ENCODE measurements around the gene PLVAP. TPM values are rescaled to one million over a fixed set of nuclear protein-coding genes. Genes with fewer than 3 reads are reported as not detected.

PLVAP gene
- total RNA-seq, 1 donor from 2014 or later: 1.5 TPM

- H3K36me3 ChIP-seq (ENCODE audit: control insufficient read depth, insufficient read depth, low read length): peaks cover 1% of the 10 kb centered on the region
- DNase-seq (ENCODE audit: low read depth): no peak
- no peaks in the 10 kb centered on the region for H3K27me3 ChIP-seq (ENCODE audit: control insufficient read depth, insufficient read depth, low read length)
- no peak overlapping the region for H3K4me3 ChIP-seq (ENCODE audit: low read depth, low read length)
- no peak for TF ChIP-seq CTCF (IDR thresholded peaks at IDR 0.05; ENCODE audit: insufficient read depth, low read length, poor library complexity, severe bottlenecking)
Measured at GRCh38 chr19:17303940-17304267, 73.2 kb downstream of the PLVAP start.

- Histone ChIP-seq H3K27me3 (ENCODE audit: control insufficient read depth, insufficient read depth, low read length) (no peaks in the 10 kb centered on the region), H3K4me3 (ENCODE audit: low read depth, low read length) (peak within 1 kb of the TSS; percentile 70), H3K36me3 (ENCODE audit: control insufficient read depth, insufficient read depth, low read length) (peaks cover 3% of the 10 kb centered on the region)
- TF ChIP-seq CTCF (IDR thresholded peaks at IDR 0.05; ENCODE audit: insufficient read depth, low read length, poor library complexity, severe bottlenecking): peak; percentile 30
- DNase-seq (ENCODE audit: low read depth): peak; percentile 75
Measured at GRCh38 chr19:17303167-17303939, 73.8 kb downstream of the PLVAP start, which contains the start of gene ABHD8. Gene ABHD8, minus strand, starts transcription at chr19:17303425. Its CDS starts 1,809 bp downstream, at chr19:17301616.

GRCh38 chr19:17302391-17303166 lies 74.6 kb downstream of the PLVAP start:
- H3K27me3 ChIP-seq (ENCODE audit: control insufficient read depth, insufficient read depth, low read length): no peaks in the 10 kb centered on the region
- H3K4me3 ChIP-seq (ENCODE audit: low read depth, low read length): peak overlapping the region; percentile 70
- DNase-seq (ENCODE audit: low read depth): no peak
- no peak for TF ChIP-seq CTCF (IDR thresholded peaks at IDR 0.05; ENCODE audit: insufficient read depth, low read length, poor library complexity, severe bottlenecking)
- peaks cover 3% of the 10 kb centered on the region for H3K36me3 ChIP-seq (ENCODE audit: control insufficient read depth, insufficient read depth, low read length)

Other genes starting within 250 kb of the PLVAP start
- gene USE1, start 162.0 kb downstream of the PLVAP start, total RNA-seq: 14.9 and 17.0 TPM in 2 replicates
- gene OCEL1, start 151.1 kb downstream of the PLVAP start, total RNA-seq: 6.8 and 7.1 TPM in 2 replicates
- 89.4 and 107 TPM in 2 replicates for gene NR2F6, start 131.4 kb downstream of the PLVAP start, total RNA-seq
- 0.27 and 0.29 TPM in 2 replicates for gene USHBP1, start 112.6 kb downstream of the PLVAP start, total RNA-seq
- gene BABAM1, start 109.9 kb downstream of the PLVAP start, total RNA-seq: 78.4 and 101 TPM in 2 replicates
- 0.17 and 0.55 TPM in 2 replicates for gene ANKLE1, start 95.4 kb downstream of the PLVAP start, total RNA-seq
- gene ABHD8, start 73.9 kb downstream of the PLVAP start, total RNA-seq: 18.6 and 19.9 TPM in 2 replicates
- gene MRPL34, start 71.5 kb downstream of the PLVAP start, total RNA-seq: 71.0 and 125 TPM in 2 replicates
- 47.3 and 73.4 TPM in 2 replicates for gene DDA1, start 67.8 kb downstream of the PLVAP start, total RNA-seq
- gene ANO8, start 42.5 kb downstream of the PLVAP start, total RNA-seq: 6.9 and 9.3 TPM in 2 replicates
- gene GTPBP3, start 39.8 kb downstream of the PLVAP start, total RNA-seq: 31.8 and 38.1 TPM in 2 replicates
- not detected in 2 replicates for gene CCDC194, start 16.9 kb upstream of the PLVAP start, total RNA-seq
- 38.2 and 41.4 TPM in 2 replicates for gene BST2, start 28.3 kb upstream of the PLVAP start, total RNA-seq
- gene MVB12A, start 42.7 kb upstream of the PLVAP start, total RNA-seq: 66.1 and 73.7 TPM in 2 replicates
- gene TMEM221, start 71.3 kb upstream of the PLVAP start, total RNA-seq: 0.75 TPM in 1 of 2 replicates, not detected in the other
- gene NXNL1, start 83.6 kb upstream of the PLVAP start, total RNA-seq: not detected in 2 replicates
- gene SLC27A1, start 93.2 kb upstream of the PLVAP start, total RNA-seq: 5.7 and 9.1 TPM in 2 replicates
- gene PGLS, start 134.3 kb upstream of the PLVAP start, total RNA-seq: 128 and 146 TPM in 2 replicates
- 68.4 and 76.1 TPM in 2 replicates for gene COLGALT1, start 178.3 kb upstream of the PLVAP start, total RNA-seq

Data from kidney epithelial cell (primary cell).